Brain microvascular endothelial cell (primary cell): ENCODE measurements around the gene NDUFV1.
"Not testable (repeated sequence)": the region's sequence is repeated elsewhere in the genome, so short reads cannot be mapped to it uniquely, and the experiment has no call there.

Source experiments
- DNase-seq: peaks from one replicate; pipeline ENCODE4 v3.0.0-alpha.2; 2020
- H3K27ac ChIP-seq: fragments of 250-450 bp; sonication (Bioruptor Pico); 2 replicates; pipeline ENCODE4 v1.5.1; 2020; ENCODE audit warnings: mild to moderate bottlenecking, moderate library complexity
- H3K27me3 ChIP-seq: fragments of 250-450 bp; sonication (Bioruptor Pico); replicated peaks from 2 replicates; pipeline ENCODE4 v1.5.1; 2020; ENCODE audit warnings: mild to moderate bottlenecking
- H3K36me3 ChIP-seq: fragments of 250-450 bp; sonication (Bioruptor Pico); replicated peaks from 2 replicates; pipeline ENCODE4 v1.5.1; 2020; ENCODE audit warnings: mild to moderate bottlenecking
- H3K4me3 ChIP-seq: 2 replicates; pipeline ENCODE4 v1.5.1; 2011; ENCODE audit warnings: low read depth, mild to moderate bottlenecking, control low read depth, low read length, moderate library complexity
- CTCF ChIP-seq: IDR thresholded peaks from 2 replicates; pipeline ENCODE4 v1.5.1; 2011; ENCODE audit warnings: low read depth, mild to moderate bottlenecking, moderate library complexity, low read length, control low read depth, inconsistent platforms; ENCODE audit errors: missing control alignments
- in situ Hi-C: cut with HindIII; loops from 2 replicates; pipeline ENCODE4 v1.10.0; 2017; ENCODE audit warnings: low sequenced_read_pairs, low pct_ligation_motif_present

Gene NDUFV1

GRCh38 chr11:67600324-67601029, 6.3 kb upstream of the NDUFV1 start:
- Histone ChIP-seq H3K27ac (no peak overlapping the region), H3K36me3 (no peaks in the 10 kb centered on the region), H3K4me3 (no peak overlapping the region), H3K27me3 (peaks cover 2% of the 10 kb centered on the region)
- in situ Hi-C loops = no loop called here
- TF ChIP-seq CTCF = no peak
- no peak for DNase-seq

- no peak for DNase-seq
- no peak overlapping the region for H3K4me3 ChIP-seq
- peaks cover 2% of the 10 kb centered on the region for H3K27me3 ChIP-seq
- TF ChIP-seq CTCF = no peak
- no peak overlapping the region for H3K27ac ChIP-seq
- H3K36me3 ChIP-seq = no peaks in the 10 kb centered on the region
- in situ Hi-C loops = no loop called here
Observed at GRCh38 chr11:67601098-67601497, 5.6 kb upstream of the NDUFV1 start.

GRCh38 chr11:67604119-67604518, 2.6 kb upstream of the NDUFV1 start:
- DNase-seq, H3K27me3 ChIP-seq, in situ Hi-C loops, H3K36me3 ChIP-seq, H3K4me3 ChIP-seq, H3K27ac ChIP-seq: not testable (repeated sequence)

- H3K4me3 ChIP-seq = no peak overlapping the region
- no peak overlapping the region for H3K27ac ChIP-seq
- in situ Hi-C loops = no loop called here
- H3K36me3 ChIP-seq = peaks cover 3% of the 10 kb centered on the region
- no peak for DNase-seq
- no peak for TF ChIP-seq CTCF
- peaks cover 2% of the 10 kb centered on the region for H3K27me3 ChIP-seq
Observed at GRCh38 chr11:67604815-67605214, 1.9 kb upstream of the NDUFV1 start.

- Histone ChIP-seq H3K27me3 (peaks cover under 1% of the 10 kb centered on the region), H3K27ac (no peak overlapping the region), H3K4me3 (no peak overlapping the region), H3K36me3 (peaks cover 4% of the 10 kb centered on the region)
- TF ChIP-seq CTCF = no peak
- DNase-seq = no peak
- in situ Hi-C loops = no loop called here
Observed at GRCh38 chr11:67605231-67606011, 1.3 kb upstream of the NDUFV1 start.

GRCh38 chr11:67606093-67606491, 644 bp upstream of the NDUFV1 start:
- Histone ChIP-seq H3K27me3 (no peaks in the 10 kb centered on the region), H3K4me3 (peak overlapping the region; percentile 89), H3K36me3 (peaks cover 6% of the 10 kb centered on the region), H3K27ac (no peak overlapping the region)
- no peak for TF ChIP-seq CTCF
- in situ Hi-C loops = no loop called here
- DNase-seq = no peak
